ENCODE data around the gene ADGRG3.
A peak's percentile ranks its signal among the peaks of the same experiment; 100 is the strongest.
"Not testable (repeated sequence)": the region's sequence is repeated elsewhere in the genome, so short reads cannot be mapped to it uniquely, and the experiment has no call there.

The ADGRG3 gene

GRCh38 chr16:57712569-57712968 lies 44.5 kb downstream of the ADGRG3 start:
- not testable (repeated sequence) for DNase-seq (ENCODE audit: low read depth in 2 of 3, low spot score in 1 of 3)

GRCh38 chr16:57713596-57713995 lies 45.5 kb downstream of the ADGRG3 start:
- DNase-seq (ENCODE audit: low read depth in 2 of 3, low spot score in 1 of 3): no peak

GRCh38 chr16:57714047-57714446 lies 45.9 kb downstream of the ADGRG3 start:
- no peak for DNase-seq (ENCODE audit: low read depth in 2 of 3, low spot score in 1 of 3)

GRCh38 chr16:57720142-57720575 lies 52.1 kb downstream of the ADGRG3 start:
- peak in 2 of 3 donors; percentile 26 to 36 for DNase-seq (ENCODE audit: low read depth in 2 of 3, low spot score in 1 of 3)

GRCh38 chr16:57721356-57722209 lies 53.5 kb downstream of the ADGRG3 start:
- DNase-seq (ENCODE audit: low read depth in 2 of 3, low spot score in 1 of 3): no peak

- DNase-seq (ENCODE audit: low read depth in 2 of 3, low spot score in 1 of 3): no peak
Observed at GRCh38 chr16:57722210-57722499, 54.0 kb downstream of the ADGRG3 start.

GRCh38 chr16:57722651-57723050 lies 54.5 kb downstream of the ADGRG3 start:
- no peak for DNase-seq (ENCODE audit: low read depth in 2 of 3, low spot score in 1 of 3)

- no peak for DNase-seq (ENCODE audit: low read depth in 2 of 3, low spot score in 1 of 3)
Observed at GRCh38 chr16:57723170-57723569, 55.1 kb downstream of the ADGRG3 start.

GRCh38 chr16:57724531-57724930 lies 56.4 kb downstream of the ADGRG3 start:
- DNase-seq (ENCODE audit: low read depth in 2 of 3, low spot score in 1 of 3): no peak

- DNase-seq (ENCODE audit: low read depth in 2 of 3, low spot score in 1 of 3): no peak
Observed at GRCh38 chr16:57725151-57725550, 57.0 kb downstream of the ADGRG3 start.

GRCh38 chr16:57725554-57725953 lies 57.4 kb downstream of the ADGRG3 start:
- DNase-seq (ENCODE audit: low read depth in 2 of 3, low spot score in 1 of 3): no peak

- no peak for DNase-seq (ENCODE audit: low read depth in 2 of 3, low spot score in 1 of 3)
Observed at GRCh38 chr16:57725976-57726375, 57.9 kb downstream of the ADGRG3 start.

GRCh38 chr16:57726433-57726947 lies 58.4 kb downstream of the ADGRG3 start:
- DNase-seq (ENCODE audit: low read depth in 2 of 3, low spot score in 1 of 3): no peak

- DNase-seq (ENCODE audit: low read depth in 2 of 3, low spot score in 1 of 3): no peak
Observed at GRCh38 chr16:57727610-57728009, 59.5 kb downstream of the ADGRG3 start.

GRCh38 chr16:57728336-57729181 lies 60.5 kb downstream of the ADGRG3 start:
- DNase-seq (ENCODE audit: low read depth in 2 of 3, low spot score in 1 of 3): no peak

GRCh38 chr16:57729182-57729484 lies 61.0 kb downstream of the ADGRG3 start:
- no peak for DNase-seq (ENCODE audit: low read depth in 2 of 3, low spot score in 1 of 3)

GRCh38 chr16:57729852-57730251 lies 61.7 kb downstream of the ADGRG3 start:
- not testable (repeated sequence) for DNase-seq (ENCODE audit: low read depth in 2 of 3, low spot score in 1 of 3)

GRCh38 chr16:57730771-57731730 lies 62.9 kb downstream of the ADGRG3 start:
- no peak for DNase-seq (ENCODE audit: low read depth in 2 of 3, low spot score in 1 of 3)

GRCh38 chr16:57732037-57732436 lies 63.9 kb downstream of the ADGRG3 start:
- no peak for DNase-seq (ENCODE audit: low read depth in 2 of 3, low spot score in 1 of 3)

- no peak for DNase-seq (ENCODE audit: low read depth in 2 of 3, low spot score in 1 of 3)
Observed at GRCh38 chr16:57732714-57733113, 64.6 kb downstream of the ADGRG3 start.

- DNase-seq (ENCODE audit: low read depth in 2 of 3, low spot score in 1 of 3): no peak
Observed at GRCh38 chr16:57734308-57734924, 66.3 kb downstream of the ADGRG3 start.
